PFSK-1 (cell line): Measurements from ENCODE around the gene INSYN2B.

Experiments
- FOXP2 ChIP-seq: optimal IDR thresholded peaks from 2 replicates; pipeline ENCODE3; 2011; ENCODE audit warnings: borderline replicate concordance, control low read depth, inconsistent platforms; ENCODE audit not compliant: insufficient read depth; ENCODE audit errors: extremely low read length, extremely low read depth
- POLR2AphosphoS5 ChIP-seq: IDR thresholded peaks from 2 replicates; pipeline ENCODE4 v1.6.1; 2012; ENCODE audit warnings: low read depth, mild to moderate bottlenecking, control low read depth, low read length, moderate library complexity
- REST ChIP-seq, 2 experiments: IDR thresholded peaks; 2 replicates each; pipeline versions ENCODE4 v1.6.1 to v1.8.0; 2011 to 2012; ENCODE audit warnings: low read depth in 2 of 2, low read length in 2 of 2, control low read depth in 1 of 2, inconsistent platforms in 1 of 2, mild to moderate bottlenecking in 1 of 2, moderate library complexity in 1 of 2; ENCODE audit not compliant: insufficient read depth in 1 of 2
- SIN3A ChIP-seq: IDR thresholded peaks from 2 replicates; pipeline ENCODE4 v1.6.1; 2012; ENCODE audit warnings: mild to moderate bottlenecking, low read length, moderate library complexity, borderline replicate concordance; ENCODE audit not compliant: insufficient read depth
- TAF1 ChIP-seq: IDR thresholded peaks from 2 replicates; pipeline ENCODE4 v1.6.1; 2012; ENCODE audit warnings: low read length, control low read depth, borderline replicate concordance; ENCODE audit not compliant: insufficient read depth

The INSYN2B gene

GRCh38 chr5:170000155-170000554 is 19.9 kb upstream of the INSYN2B start:
- TF ChIP-seq FOXP2 = no peak
- TF ChIP-seq POLR2AphosphoS5 = no peak

- no peak for TF ChIP-seq FOXP2
- TF ChIP-seq POLR2AphosphoS5 = no peak
- TF ChIP-seq TAF1 = no peak
- no peak for TF ChIP-seq REST (IDR thresholded peaks at IDR 0.05; ENCODE audit: insufficient read depth in 1 of 2, low read depth in 2 of 2, low read length in 2 of 2)
- TF ChIP-seq SIN3A = no peak
Observed at GRCh38 chr5:169999621-170000020, 19.3 kb upstream of the INSYN2B start.

GRCh38 chr5:169997798-169998197 is 17.5 kb upstream of the INSYN2B start:
- TF ChIP-seq REST (IDR thresholded peaks at IDR 0.05; ENCODE audit: insufficient read depth in 1 of 2, low read depth in 2 of 2, low read length in 2 of 2) = no peak
- no peak for TF ChIP-seq SIN3A
- no peak for TF ChIP-seq TAF1
- TF ChIP-seq FOXP2 = no peak
- no peak for TF ChIP-seq POLR2AphosphoS5

- TF ChIP-seq POLR2AphosphoS5 (no peak), SIN3A (no peak), TAF1 (no peak), REST (IDR thresholded peaks at IDR 0.05; ENCODE audit: insufficient read depth in 1 of 2, low read depth in 2 of 2, low read length in 2 of 2) (no peak), FOXP2 (no peak)
Observed at GRCh38 chr5:169993485-169993790, 13.1 kb upstream of the INSYN2B start.

GRCh38 chr5:169992789-169993484 is 12.6 kb upstream of the INSYN2B start:
- no peak for TF ChIP-seq POLR2AphosphoS5
- TF ChIP-seq SIN3A = no peak
- TF ChIP-seq TAF1 = no peak
- no peak for TF ChIP-seq FOXP2
- no peak for TF ChIP-seq REST (IDR thresholded peaks at IDR 0.05; ENCODE audit: insufficient read depth in 1 of 2, low read depth in 2 of 2, low read length in 2 of 2)
